ENCODE data around the gene KIAA1217.

DNA sequence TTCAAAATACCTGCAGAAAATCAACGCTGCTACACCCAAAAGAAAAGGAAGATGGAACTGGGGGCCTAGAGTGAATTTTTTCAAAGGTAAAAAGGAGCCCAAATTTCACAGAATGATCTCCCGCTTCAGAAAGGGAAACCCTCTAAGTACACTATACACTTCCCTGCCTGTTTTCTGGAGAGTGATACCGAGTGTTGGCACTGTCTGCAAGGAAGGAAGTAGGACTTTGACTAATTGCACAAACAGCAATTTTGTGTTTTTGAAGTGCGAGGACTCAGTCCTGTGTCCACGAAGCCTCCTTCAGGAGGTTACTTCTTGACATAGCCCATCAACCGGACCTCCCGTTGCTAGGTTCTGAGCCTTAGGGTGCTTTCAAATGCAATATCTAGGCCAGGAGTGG, 106.3 kb downstream of the KIAA1217 start:
- TF ChIP-seq, protein P1, sequence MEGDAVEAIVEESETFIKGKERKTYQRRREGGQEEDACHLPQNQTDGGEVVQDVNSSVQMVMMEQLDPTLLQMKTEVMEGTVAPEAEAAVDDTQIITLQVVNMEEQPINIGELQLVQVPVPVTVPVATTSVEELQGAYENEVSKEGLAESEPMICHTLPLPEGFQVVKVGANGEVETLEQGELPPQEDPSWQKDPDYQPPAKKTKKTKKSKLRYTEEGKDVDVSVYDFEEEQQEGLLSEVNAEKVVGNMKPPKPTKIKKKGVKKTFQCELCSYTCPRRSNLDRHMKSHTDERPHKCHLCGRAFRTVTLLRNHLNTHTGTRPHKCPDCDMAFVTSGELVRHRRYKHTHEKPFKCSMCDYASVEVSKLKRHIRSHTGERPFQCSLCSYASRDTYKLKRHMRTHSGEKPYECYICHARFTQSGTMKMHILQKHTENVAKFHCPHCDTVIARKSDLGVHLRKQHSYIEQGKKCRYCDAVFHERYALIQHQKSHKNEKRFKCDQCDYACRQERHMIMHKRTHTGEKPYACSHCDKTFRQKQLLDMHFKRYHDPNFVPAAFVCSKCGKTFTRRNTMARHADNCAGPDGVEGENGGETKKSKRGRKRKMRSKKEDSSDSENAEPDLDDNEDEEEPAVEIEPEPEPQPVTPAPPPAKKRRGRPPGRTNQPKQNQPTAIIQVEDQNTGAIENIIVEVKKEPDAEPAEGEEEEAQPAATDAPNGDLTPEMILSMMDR (IDR thresholded peaks at IDR 0.05 in 2 of 3, conservative IDR thresholded peaks at IDR 0.05 in 1 of 3; ENCODE audit: insufficient read depth in 2 of 3, low read depth in 1 of 3, low read length in 3 of 3): no peak
- TF ChIP-seq, protein P2, sequence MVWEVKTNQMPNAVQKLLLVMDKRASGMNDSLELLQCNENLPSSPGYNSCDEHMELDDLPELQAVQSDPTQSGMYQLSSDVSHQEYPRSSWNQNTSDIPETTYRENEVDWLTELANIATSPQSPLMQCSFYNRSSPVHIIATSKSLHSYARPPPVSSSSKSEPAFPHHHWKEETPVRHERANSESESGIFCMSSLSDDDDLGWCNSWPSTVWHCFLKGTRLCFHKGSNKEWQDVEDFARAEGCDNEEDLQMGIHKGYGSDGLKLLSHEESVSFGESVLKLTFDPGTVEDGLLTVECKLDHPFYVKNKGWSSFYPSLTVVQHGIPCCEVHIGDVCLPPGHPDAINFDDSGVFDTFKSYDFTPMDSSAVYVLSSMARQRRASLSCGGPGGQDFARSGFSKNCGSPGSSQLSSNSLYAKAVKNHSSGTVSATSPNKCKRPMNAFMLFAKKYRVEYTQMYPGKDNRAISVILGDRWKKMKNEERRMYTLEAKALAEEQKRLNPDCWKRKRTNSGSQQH (CRISPR knock-in tag; IDR thresholded peaks at IDR 0.05): no peak
- TF ChIP-seq EZH2 (IDR thresholded peaks at IDR 0.05; ENCODE audit: borderline replicate concordance, low read depth, low read length) (no peak), NR4A1 (CRISPR knock-in tag; IDR thresholded peaks at IDR 0.05) (no peak), NR4A1 (tag; IDR thresholded peaks at IDR 0.05) (no peak), POLR2AphosphoS5 (IDR thresholded peaks at IDR 0.05; ENCODE audit: control insufficient read depth, insufficient read depth, low read depth, low read length) (no peak), POLR2A (conservative IDR thresholded peaks at IDR 0.05) (no peak), ZKSCAN8 (CRISPR knock-in tag; IDR thresholded peaks at IDR 0.05) (no peak)
- TF ChIP-seq, protein P3, sequence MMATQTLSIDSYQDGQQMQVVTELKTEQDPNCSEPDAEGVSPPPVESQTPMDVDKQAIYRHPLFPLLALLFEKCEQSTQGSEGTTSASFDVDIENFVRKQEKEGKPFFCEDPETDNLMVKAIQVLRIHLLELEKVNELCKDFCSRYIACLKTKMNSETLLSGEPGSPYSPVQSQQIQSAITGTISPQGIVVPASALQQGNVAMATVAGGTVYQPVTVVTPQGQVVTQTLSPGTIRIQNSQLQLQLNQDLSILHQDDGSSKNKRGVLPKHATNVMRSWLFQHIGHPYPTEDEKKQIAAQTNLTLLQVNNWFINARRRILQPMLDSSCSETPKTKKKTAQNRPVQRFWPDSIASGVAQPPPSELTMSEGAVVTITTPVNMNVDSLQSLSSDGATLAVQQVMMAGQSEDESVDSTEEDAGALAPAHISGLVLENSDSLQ (IDR thresholded peaks at IDR 0.05): no peak
